Astrocyte (in vitro differentiated cells and primary cell): ENCODE data around the gene SLC26A9. TPM values are rescaled to one million over a fixed set of nuclear protein-coding genes. Genes with fewer than 3 reads are reported as not detected.

Experiments used
- DNase-seq: peaks from one replicate; pipeline ENCODE4 v3.0.0-alpha.2; 2010; ENCODE audit warnings: low read depth
- FAIRE-seq: peaks from 2 replicates; lab custom pipeline; 2011; peaks lifted over from hg19 to GRCh38; lab: Jason Lieb, UNC
- H2AFZ ChIP-seq: 2 replicates; pipeline ENCODE4 v1.6.0; 2012; ENCODE audit warnings: low read depth, low read length, inconsistent platforms
- H3K27ac ChIP-seq: 2 replicates; pipeline ENCODE4 v1.5.1; 2011; ENCODE audit warnings: low read depth, low read length, inconsistent platforms
- H3K27me3 ChIP-seq: 2 replicates; pipeline ENCODE4 v1.6.0; 2011; ENCODE audit warnings: low read length, inconsistent platforms; ENCODE audit not compliant: insufficient read depth
- H3K36me3 ChIP-seq: 2 replicates; pipeline ENCODE4 v1.5.1; 2011; ENCODE audit warnings: low read length, inconsistent platforms; ENCODE audit not compliant: insufficient read depth
- H3K4me1 ChIP-seq: 2 replicates; pipeline ENCODE4 v1.5.1; 2011; ENCODE audit warnings: low read length, inconsistent platforms; ENCODE audit not compliant: insufficient read depth
- H3K4me2 ChIP-seq: 2 replicates; pipeline ENCODE4 v1.6.0; 2012; ENCODE audit warnings: low read length, inconsistent platforms
- H3K4me3 ChIP-seq: 2 replicates; pipeline ENCODE4 v1.5.1; 2011; ENCODE audit warnings: low read depth, mild to moderate bottlenecking, low read length, inconsistent platforms; ENCODE audit not compliant: insufficient read depth
- H3K79me2 ChIP-seq: 2 replicates; pipeline ENCODE4 v1.6.0; 2012; ENCODE audit warnings: mild to moderate bottlenecking, low read length, inconsistent platforms; ENCODE audit not compliant: insufficient read depth
- H3K9ac ChIP-seq: 2 replicates; pipeline ENCODE4 v1.6.0; 2012; ENCODE audit warnings: mild to moderate bottlenecking, low read length, inconsistent platforms
- H3K9me3 ChIP-seq: 2 replicates; pipeline ENCODE4 v1.5.1; 2012; ENCODE audit warnings: low read depth, mild to moderate bottlenecking, low read length, inconsistent platforms; ENCODE audit not compliant: insufficient read depth
- H4K20me1 ChIP-seq: 2 replicates; pipeline ENCODE4 v1.6.0; 2012; ENCODE audit warnings: low read length, inconsistent platforms; ENCODE audit not compliant: insufficient read depth
- H3K27ac Mint-ChIP-seq: one replicate; pipeline ENCODE4 v1.8.0; 2021; ENCODE audit warnings: mild to moderate bottlenecking, mixed read lengths; ENCODE audit not compliant: unreplicated experiment
- H3K27me3 Mint-ChIP-seq: one replicate; pipeline ENCODE4 v1.8.0; 2021; ENCODE audit warnings: low read depth, mixed read lengths; ENCODE audit not compliant: unreplicated experiment
- H3K36me3 Mint-ChIP-seq: one replicate; pipeline ENCODE4 v1.8.0; 2021; ENCODE audit warnings: low read depth, mixed read lengths; ENCODE audit not compliant: unreplicated experiment
- H3K4me1 Mint-ChIP-seq: one replicate; pipeline ENCODE4 v1.8.0; 2021; ENCODE audit warnings: low read depth, mixed read lengths; ENCODE audit not compliant: unreplicated experiment
- H3K4me3 Mint-ChIP-seq: one replicate; pipeline ENCODE4 v1.8.0; 2021; ENCODE audit warnings: mild to moderate bottlenecking, moderate library complexity, mixed read lengths; ENCODE audit not compliant: unreplicated experiment
- H3K9me3 Mint-ChIP-seq: one replicate; pipeline ENCODE4 v1.8.0; 2021; ENCODE audit warnings: mild to moderate bottlenecking, mixed read lengths; ENCODE audit not compliant: unreplicated experiment
- CTCF ChIP-seq: IDR thresholded peaks from 2 replicates; pipeline ENCODE4 v1.5.1; 2011; ENCODE audit warnings: low read depth, mild to moderate bottlenecking, inconsistent platforms, low read length, moderate library complexity; ENCODE audit not compliant: insufficient read depth
- EZH2 ChIP-seq: IDR thresholded peaks from 2 replicates; pipeline ENCODE4 v1.6.1; 2012; ENCODE audit warnings: mild to moderate bottlenecking, low read length, inconsistent platforms; ENCODE audit not compliant: insufficient read depth
- total RNA-seq: library from RNA; stranded (reverse); gene quantifications from 2 replicates; pipeline ENCODE4 v1.2.1, GENCODE V29; 2021

Gene SLC26A9
- total RNA-seq, 1 donor from 2014 or later = not detected

- Mint-ChIP-seq H3K4me1 (no peaks in the 10 kb centered on the region), H3K36me3 (no peaks in the 10 kb centered on the region), H3K27me3 (peaks cover 7% of the 10 kb centered on the region), H3K4me3 (no peak overlapping the region), H3K27ac (no peak overlapping the region), H3K9me3 (peaks cover 1% of the 10 kb centered on the region)
- no peaks in the 10 kb centered on the region for H3K36me3 ChIP-seq
- FAIRE-seq (no peak), DNase-seq (no peak)
- H4K20me1 ChIP-seq = no peaks in the 10 kb centered on the region
- H3K27ac ChIP-seq = no peak overlapping the region
- H3K79me2 ChIP-seq = no peaks in the 10 kb centered on the region
- no peak overlapping the region for H3K4me2 ChIP-seq
- H3K4me3 ChIP-seq = no peak overlapping the region
- no peak overlapping the region for H2AFZ ChIP-seq
- no peaks in the 10 kb centered on the region for H3K4me1 ChIP-seq
- no peaks in the 10 kb centered on the region for H3K9me3 ChIP-seq
- H3K9ac ChIP-seq = no peak overlapping the region
- peaks cover 3% of the 10 kb centered on the region for H3K27me3 ChIP-seq
- no peak for TF ChIP-seq EZH2
- no peak for TF ChIP-seq CTCF
These were observed 73.0 kb downstream of the SLC26A9 start for GRCh38 chr1:205870236-205870635.

Other genes starting within 250 kb of the SLC26A9 start
- gene NUCKS1, start 193.3 kb downstream of the SLC26A9 start, total RNA-seq = 156 and 169 TPM in 2 replicates
- 11.0 and 13.3 TPM in 2 replicates for gene RAB29, start 168.0 kb downstream of the SLC26A9 start, total RNA-seq
- 22.4 and 23.3 TPM in 2 replicates for gene SLC41A1, start 130.3 kb downstream of the SLC26A9 start, total RNA-seq
- gene PM20D1, start 93.3 kb downstream of the SLC26A9 start, total RNA-seq = not detected in 2 replicates
- 6.6 and 8.1 TPM in 2 replicates for gene RAB7B, start 59.9 kb upstream of the SLC26A9 start, total RNA-seq
- gene CTSE, start 80.4 kb upstream of the SLC26A9 start, total RNA-seq = not detected in 2 replicates
- gene RHEX, start 109.7 kb upstream of the SLC26A9 start, total RNA-seq = not detected in 2 replicates
- not detected in 2 replicates for gene AVPR1B, start 173.9 kb upstream of the SLC26A9 start, total RNA-seq